Endothelial cell of umbilical vein (primary cell): Measurements from ENCODE around the gene NUAK1.

Experiments used
- CTCF ChIP-seq, 2 donors: IDR thresholded peaks; 1 replicate in 1 of 2; 2 replicates in 1 of 2; pipeline ENCODE4 v1.5.1; 2011; ENCODE audit warnings: low read length in 2 of 2, mild to moderate bottlenecking in 2 of 2, moderate library complexity in 2 of 2, control low read depth in 1 of 2, inconsistent platforms in 1 of 2, low read depth in 1 of 2; ENCODE audit not compliant: insufficient read depth in 1 of 2; ENCODE audit errors: extremely low read depth in 1 of 2
- EZH2 ChIP-seq: IDR thresholded peaks from 2 replicates; pipeline ENCODE4 v1.6.1; 2012; ENCODE audit warnings: borderline replicate concordance, low read depth, mild to moderate bottlenecking, moderate library complexity, low read length, inconsistent platforms; ENCODE audit not compliant: severe bottlenecking
- MYC ChIP-seq: IDR thresholded peaks from one replicate; pipeline ENCODE4 v1.6.1; 2011; ENCODE audit warnings: mild to moderate bottlenecking, low read depth, low read length
- POLR2A ChIP-seq: IDR thresholded peaks from 2 replicates; pipeline ENCODE4 v1.6.1; 2012; ENCODE audit warnings: low read depth, mild to moderate bottlenecking, control low read depth, low read length
- POLR2AphosphoS5 ChIP-seq: IDR thresholded peaks from 2 replicates; pipeline ENCODE4 v1.6.1; 2012; ENCODE audit warnings: low read depth, mild to moderate bottlenecking, control low read depth, low read length, moderate library complexity; ENCODE audit not compliant: insufficient read depth

GRCh38 chr12:106021516-106021915 lies 117.2 kb downstream of the NUAK1 start:
- no peak for TF ChIP-seq CTCF (IDR thresholded peaks at IDR 0.05; ENCODE audit: extremely low read depth in 1 of 2, insufficient read depth in 1 of 2, low read depth in 1 of 2, low read length in 2 of 2)
- peak; percentile 70 for TF ChIP-seq POLR2AphosphoS5
- no peak for TF ChIP-seq EZH2
- no peak for TF ChIP-seq POLR2A
- TF ChIP-seq MYC: no peak
